GM23338 (cell line): Measurements from ENCODE around the gene SASH1. TPM values are rescaled to one million over a fixed set of nuclear protein-coding genes. Genes with fewer than 3 reads are reported as not detected.

Experiments used
- ATAC-seq: fragments of 200-7000 bp; cut with Tn5 transposase; 3 replicates; pipeline ENCODE4 v1.9.1; 2020
- DNase-seq: peaks from one replicate; pipeline ENCODE4 v3.0.0-alpha.2; 2015; ENCODE audit warnings: low spot score
- H2AFZ ChIP-seq: fragments of 200-600 bp; sonication (generic); 2 replicates; pipeline ENCODE4 v1.8.0; 2016; ENCODE audit warnings: antibody characterized with exemption, mild to moderate bottlenecking, moderate library complexity
- H3F3A ChIP-seq: fragments of 200-600 bp; sonication (generic); replicated peaks from 2 replicates; pipeline ENCODE4 v1.8.0; 2017; ENCODE audit warnings: antibody characterized with exemption, mixed run types, low read depth
- H3K27ac ChIP-seq: fragments of 200-600 bp; sonication (generic); 2 replicates; pipeline ENCODE4 v1.6.1; 2016; ENCODE audit warnings: low read depth
- H3K27me3 ChIP-seq: fragments of 200-600 bp; sonication (generic); 2 replicates; pipeline ENCODE4 v1.8.0; 2016; ENCODE audit warnings: mild to moderate bottlenecking, mixed run types, moderate library complexity; ENCODE audit not compliant: insufficient read depth
- H3K36me3 ChIP-seq: fragments of 200-600 bp; sonication (generic); 2 replicates; pipeline ENCODE4 v1.8.0; 2016; ENCODE audit warnings: mild to moderate bottlenecking; ENCODE audit not compliant: insufficient read depth
- H3K4me1 ChIP-seq: fragments of 200-600 bp; sonication (generic); 2 replicates; pipeline ENCODE4 v1.8.0; 2016; ENCODE audit warnings: mild to moderate bottlenecking, moderate library complexity; ENCODE audit not compliant: insufficient read depth
- H3K4me2 ChIP-seq: fragments of 200-600 bp; sonication (generic); 2 replicates; pipeline ENCODE4 v1.7.1; 2017; ENCODE audit warnings: mixed run types
- H3K4me3 ChIP-seq: fragments of 200-600 bp; sonication (generic); 2 replicates; pipeline ENCODE4 v1.6.1; 2016; ENCODE audit warnings: mixed run types
- H3K79me2 ChIP-seq: fragments of 200-600 bp; sonication (generic); replicated peaks from 2 replicates; pipeline ENCODE4 v1.8.0; 2017; ENCODE audit warnings: mild to moderate bottlenecking; ENCODE audit not compliant: insufficient read depth
- H3K9me2 ChIP-seq: fragments of 200-600 bp; sonication (generic); 2 replicates; pipeline ENCODE4 v1.8.0; 2017; ENCODE audit not compliant: insufficient read depth
- H4K20me1 ChIP-seq: fragments of 200-600 bp; sonication (generic); replicated peaks from 2 replicates; pipeline ENCODE4 v1.8.0; 2017; ENCODE audit warnings: mild to moderate bottlenecking; ENCODE audit not compliant: insufficient read depth
- H3K27ac Mint-ChIP-seq: 2 replicates; pipeline ENCODE4 v1.8.0; 2020; ENCODE audit warnings: inconsistent platforms, mild to moderate bottlenecking, moderate library complexity, mixed read lengths
- H3K27me3 Mint-ChIP-seq: 3 replicates; pipeline ENCODE4 v1.8.0; 2022; ENCODE audit warnings: low read depth, mild to moderate bottlenecking, moderate library complexity, mixed read lengths, inconsistent platforms; ENCODE audit not compliant: insufficient read depth, poor library complexity
- H3K36me3 Mint-ChIP-seq: 3 replicates; pipeline ENCODE4 v1.8.0; 2021; ENCODE audit warnings: low read depth, mild to moderate bottlenecking, inconsistent platforms, moderate library complexity, mixed read lengths
- H3K4me1 Mint-ChIP-seq: 3 replicates; pipeline ENCODE4 v1.8.0; 2020; ENCODE audit warnings: mild to moderate bottlenecking, inconsistent platforms, mixed read lengths
- H3K4me3 Mint-ChIP-seq: 3 replicates; pipeline ENCODE4 v1.8.0; 2021; ENCODE audit warnings: moderate library complexity, mild to moderate bottlenecking, inconsistent platforms, mixed read lengths
- H3K9me3 Mint-ChIP-seq: 3 replicates; pipeline ENCODE4 v1.8.0; 2020; ENCODE audit warnings: moderate library complexity, mild to moderate bottlenecking, inconsistent platforms, mixed read lengths
- CREB1 ChIP-seq: fragments of 250-450 bp; sonication (Bioruptor Pico); IDR thresholded peaks from 2 replicates; pipeline ENCODE4 v1.5.0; 2020; ENCODE audit warnings: low read depth, mild to moderate bottlenecking, moderate library complexity
- EZH2 ChIP-seq: fragments of 200-600 bp; sonication (generic); IDR thresholded peaks from one replicate; pipeline ENCODE4 v1.8.0; 2017; ENCODE audit warnings: antibody characterized with exemption, mild to moderate bottlenecking, low read depth; ENCODE audit not compliant: unreplicated experiment
- JUNB ChIP-seq: IDR thresholded peaks from one replicate; pipeline ENCODE4 v1.6.1; 2016; ENCODE audit warnings: antibody characterized with exemption; ENCODE audit not compliant: unreplicated experiment
- NANOG ChIP-seq: IDR thresholded peaks from 2 replicates; pipeline ENCODE4 v1.6.1; 2016; ENCODE audit warnings: antibody characterized with exemption, borderline replicate concordance
- POLR2AphosphoS5 ChIP-seq: IDR thresholded peaks from 2 replicates; pipeline ENCODE4 v1.6.1; 2016; ENCODE audit warnings: antibody characterized with exemption, low read depth
- STAT1 ChIP-seq: IDR thresholded peaks from one replicate; pipeline ENCODE4 v1.6.1; 2016; ENCODE audit warnings: antibody characterized with exemption; ENCODE audit not compliant: unreplicated experiment
- ZNF114 ChIP-seq: fragments of 250-450 bp; sonication (Bioruptor Pico); IDR thresholded peaks from 2 replicates; pipeline ENCODE4 v1.5.0; 2020; ENCODE audit warnings: mild to moderate bottlenecking, moderate library complexity
- ZNF331 ChIP-seq: fragments of 250-450 bp; sonication (Bioruptor Pico); IDR thresholded peaks from 2 replicates; pipeline ENCODE4 v1.5.0; 2020; ENCODE audit warnings: low read depth, mild to moderate bottlenecking, moderate library complexity
- ZNF462 ChIP-seq: fragments of 250-450 bp; sonication (Bioruptor Pico); IDR thresholded peaks from 2 replicates; pipeline ENCODE4 v1.5.0; 2020; ENCODE audit warnings: mild to moderate bottlenecking, moderate library complexity
- polyA plus RNA-seq: library from polyadenylated mRNA; unstranded; fragments of >200 nt; fragmentation: Nextera tagmentation; extraction: Ambion mirVana; gene quantifications from 2 replicates; pipeline ENCODE4 v1.2.1, GENCODE V29; 2016
- total RNA-seq: library from RNA; depleted of rRNA; stranded (reverse); fragments of >200 nt; shearing (Covaris generic); gene quantifications from 2 replicates; pipeline ENCODE4 v1.2.3, GENCODE V29; 2014
- TF ChIP-seq, protein P1 (sequence below): IDR thresholded peaks from 2 replicates; pipeline ENCODE4 v1.6.1; 2016; ENCODE audit warnings: antibody characterized with exemption

Gene SASH1
- total and polyA plus RNA-seq, 2 experiments from 2014 or later = 8.2 to 30.2 TPM

DNA sequence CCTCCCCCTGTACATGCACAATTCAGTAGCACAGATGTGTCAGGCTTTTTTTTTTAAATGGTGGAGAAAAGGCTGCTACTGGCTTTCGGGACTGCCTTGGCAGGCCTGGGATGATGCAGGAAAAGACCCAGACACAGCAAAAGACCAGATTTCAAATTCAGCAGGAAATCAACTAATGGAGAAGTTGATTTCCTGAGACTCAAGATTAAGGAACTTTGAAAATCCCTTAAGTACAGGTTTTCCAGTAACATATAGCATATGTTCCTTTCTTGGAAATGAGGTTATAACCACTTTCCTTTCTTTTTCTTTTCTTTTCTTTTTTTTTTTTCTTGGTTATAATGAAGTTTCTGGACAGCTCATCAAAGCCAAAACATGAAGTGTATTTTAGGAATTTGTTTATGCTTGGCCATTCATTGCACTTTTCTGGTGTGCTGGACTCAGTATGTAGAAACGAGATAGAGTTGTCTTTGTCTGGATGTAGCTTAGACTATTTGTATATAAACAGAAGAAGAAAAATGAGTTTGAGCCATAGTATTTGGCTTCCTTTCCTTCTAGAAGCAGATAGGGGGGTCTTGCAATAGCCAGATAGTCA lies 119.4 kb downstream of the SASH1 start:
- 0 out of 2 replicates have a peak, but pooled peaks cover 7% of the 10 kb centered on the region for H4K20me1 ChIP-seq
- DNase-seq (no peak), ATAC-seq (no peak)
- H3K27ac ChIP-seq = no peak overlapping the region
- H3K4me1 Mint-ChIP-seq = peaks cover 22% of the 10 kb centered on the region
- no peak for TF ChIP-seq ZNF331 (CRISPR knock-in tag)
- no peak for TF ChIP-seq NANOG
- TF ChIP-seq EZH2 = no peak
- TF ChIP-seq, protein P1, sequence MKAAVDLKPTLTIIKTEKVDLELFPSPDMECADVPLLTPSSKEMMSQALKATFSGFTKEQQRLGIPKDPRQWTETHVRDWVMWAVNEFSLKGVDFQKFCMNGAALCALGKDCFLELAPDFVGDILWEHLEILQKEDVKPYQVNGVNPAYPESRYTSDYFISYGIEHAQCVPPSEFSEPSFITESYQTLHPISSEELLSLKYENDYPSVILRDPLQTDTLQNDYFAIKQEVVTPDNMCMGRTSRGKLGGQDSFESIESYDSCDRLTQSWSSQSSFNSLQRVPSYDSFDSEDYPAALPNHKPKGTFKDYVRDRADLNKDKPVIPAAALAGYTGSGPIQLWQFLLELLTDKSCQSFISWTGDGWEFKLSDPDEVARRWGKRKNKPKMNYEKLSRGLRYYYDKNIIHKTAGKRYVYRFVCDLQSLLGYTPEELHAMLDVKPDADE = no peak
- TF ChIP-seq JUNB = no peak
- no peak for TF ChIP-seq ZNF462
- no peak for TF ChIP-seq ZNF114 (CRISPR knock-in tag)
- TF ChIP-seq POLR2AphosphoS5 = no peak
- no peak for TF ChIP-seq STAT1
- no peak for TF ChIP-seq CREB1
- no peak overlapping the region for H3K27ac Mint-ChIP-seq
- H3K79me2 ChIP-seq = 0 out of 2 replicates have a peak, but pooled peaks cover 8% of the 10 kb centered on the region
- no peak overlapping the region for H3K4me3 ChIP-seq
- H3K36me3 Mint-ChIP-seq = no peaks in the 10 kb centered on the region
- H3K9me2 ChIP-seq = no peaks in the 10 kb centered on the region
- H3K27me3 ChIP-seq = no peaks in the 10 kb centered on the region
- no peaks in the 10 kb centered on the region for H3F3A ChIP-seq
- H2AFZ ChIP-seq = no peak overlapping the region
- no peaks in the 10 kb centered on the region for H3K27me3 Mint-ChIP-seq
- no peaks in the 10 kb centered on the region for H3K36me3 ChIP-seq
- no peak overlapping the region for H3K4me2 ChIP-seq
- H3K9me3 Mint-ChIP-seq = no peaks in the 10 kb centered on the region
- H3K4me3 Mint-ChIP-seq = no peak overlapping the region
- H3K4me1 ChIP-seq = peaks cover 9% of the 10 kb centered on the region; the same call in 1 of the 2 replicates
